A204.1 (cell line): ENCODE results near the gene ZNF451.
"Not testable (repeated sequence)": the region's sequence is repeated elsewhere in the genome, so short reads cannot be mapped to it uniquely, and the experiment has no call there.

ENCODE experiments used
- FAIRE-seq: peaks from 2 replicates; lab custom pipeline; 2012; peaks lifted over from hg19 to GRCh38; lab: Jason Lieb, UNC

The ZNF451 gene

GRCh38 chr6:57089687-57090457 lies at the start of gene ZNF451:
Gene ZNF451, plus strand, starts transcription at chr6:57090188. Its CDS starts 66 bp downstream, at chr6:57090254.
- FAIRE-seq, result peak; percentile 97

- FAIRE-seq, result not testable (repeated sequence)
Measured at GRCh38 chr6:57044061-57044460, 45.9 kb upstream of the ZNF451 start.

GRCh38 chr6:57044568-57044967 lies 45.4 kb upstream of the ZNF451 start:
- no peak for FAIRE-seq

GRCh38 chr6:57046332-57047256 lies 43.4 kb upstream of the ZNF451 start, which contains the start of gene KIAA1586:
Gene KIAA1586, plus strand, starts transcription at chr6:57046693. Its CDS starts 63 bp downstream, at chr6:57046756.
- FAIRE-seq, result peak; percentile 52

- FAIRE-seq, result not testable (repeated sequence)
Measured at GRCh38 chr6:57047257-57047585, 42.8 kb upstream of the ZNF451 start.

- not testable (repeated sequence) for FAIRE-seq
Measured at GRCh38 chr6:57047859-57048258, 42.1 kb upstream of the ZNF451 start.

GRCh38 chr6:57048577-57048976 lies 41.4 kb upstream of the ZNF451 start:
- no peak for FAIRE-seq

- no peak for FAIRE-seq
Measured at GRCh38 chr6:57063847-57064246, 26.1 kb upstream of the ZNF451 start.

GRCh38 chr6:57064809-57065208 lies 25.2 kb upstream of the ZNF451 start:
- no peak for FAIRE-seq

- FAIRE-seq, result no peak
Measured at GRCh38 chr6:57068061-57068460, 21.9 kb upstream of the ZNF451 start.

- FAIRE-seq, result no peak
Measured at GRCh38 chr6:57069228-57069627, 20.8 kb upstream of the ZNF451 start.

- FAIRE-seq, result no peak
Measured at GRCh38 chr6:57069920-57070331, 20.1 kb upstream of the ZNF451 start.

GRCh38 chr6:57072108-57072507 lies 17.9 kb upstream of the ZNF451 start:
- FAIRE-seq, result no peak

GRCh38 chr6:57074383-57074782 lies 15.6 kb upstream of the ZNF451 start:
- FAIRE-seq, result no peak

GRCh38 chr6:57075092-57075491 lies 14.9 kb upstream of the ZNF451 start:
- no peak for FAIRE-seq

- no peak for FAIRE-seq
Measured at GRCh38 chr6:57078531-57079207, 11.3 kb upstream of the ZNF451 start.

GRCh38 chr6:57085471-57085870 lies 4.5 kb upstream of the ZNF451 start:
- no peak for FAIRE-seq

GRCh38 chr6:57086843-57087242 lies 3.1 kb upstream of the ZNF451 start:
- no peak for FAIRE-seq

GRCh38 chr6:57087916-57088315 lies 2.1 kb upstream of the ZNF451 start:
- FAIRE-seq, result no peak

- no peak for FAIRE-seq
Measured at GRCh38 chr6:57089265-57089664, 723 bp upstream of the ZNF451 start.

GRCh38 chr6:57090458-57091067 lies 575 bp downstream of the ZNF451 start:
- FAIRE-seq, result not testable (repeated sequence)

GRCh38 chr6:57091375-57091774 lies 1.4 kb downstream of the ZNF451 start:
- FAIRE-seq, result not testable (repeated sequence)
